ENCODE data around the gene BMP10.

BMP10 gene

GRCh38 chr2:68850524-68850923 is 20.7 kb downstream of the BMP10 start:
- DNase-seq (ENCODE audit: low read depth) = no peak

- DNase-seq (ENCODE audit: low read depth) = no peak
These were observed 21.6 kb downstream of the BMP10 start for GRCh38 chr2:68849579-68850030.

- no peak for DNase-seq (ENCODE audit: low read depth)
These were observed 23.4 kb downstream of the BMP10 start for GRCh38 chr2:68847751-68848150.

- DNase-seq (ENCODE audit: low read depth) = no peak
These were observed 25.1 kb downstream of the BMP10 start for GRCh38 chr2:68846091-68846490.

GRCh38 chr2:68845043-68845442 is 26.2 kb downstream of the BMP10 start:
- DNase-seq (ENCODE audit: low read depth) = no peak

GRCh38 chr2:68839260-68839833 is 31.9 kb downstream of the BMP10 start:
- DNase-seq (ENCODE audit: low read depth) = no peak

- DNase-seq (ENCODE audit: low read depth) = no peak
These were observed 32.6 kb downstream of the BMP10 start for GRCh38 chr2:68838641-68839040.

- DNase-seq (ENCODE audit: low read depth) = no peak
These were observed 33.3 kb downstream of the BMP10 start for GRCh38 chr2:68837861-68838341.

- peak; percentile 35 for DNase-seq (ENCODE audit: low read depth)
These were observed 33.9 kb downstream of the BMP10 start for GRCh38 chr2:68837164-68837860.

- DNase-seq (ENCODE audit: low read depth) = no peak
These were observed 35.6 kb downstream of the BMP10 start for GRCh38 chr2:68835621-68836020.

GRCh38 chr2:68834737-68835376 is 36.3 kb downstream of the BMP10 start:
- DNase-seq (ENCODE audit: low read depth) = no peak

GRCh38 chr2:68833162-68833561 is 38.0 kb downstream of the BMP10 start:
- DNase-seq (ENCODE audit: low read depth) = no peak

- peak; percentile 8 for DNase-seq (ENCODE audit: low read depth)
These were observed 38.8 kb downstream of the BMP10 start for GRCh38 chr2:68832233-68832869.

GRCh38 chr2:68831686-68832232 is 39.4 kb downstream of the BMP10 start:
- DNase-seq (ENCODE audit: low read depth) = no peak

- no peak for DNase-seq (ENCODE audit: low read depth)
These were observed 41.4 kb downstream of the BMP10 start for GRCh38 chr2:68829749-68830148.

GRCh38 chr2:68828887-68829708 is 42.1 kb downstream of the BMP10 start:
- peak; percentile 73 for DNase-seq (ENCODE audit: low read depth)

GRCh38 chr2:68827666-68828065 is 43.5 kb downstream of the BMP10 start:
- no peak for DNase-seq (ENCODE audit: low read depth)

GRCh38 chr2:68825866-68826265 is 45.3 kb downstream of the BMP10 start:
- DNase-seq (ENCODE audit: low read depth) = no peak

GRCh38 chr2:68824831-68825230 is 46.4 kb downstream of the BMP10 start:
- no peak for DNase-seq (ENCODE audit: low read depth)

GRCh38 chr2:68822207-68822872 is 48.9 kb downstream of the BMP10 start:
- no peak for DNase-seq (ENCODE audit: low read depth)

- DNase-seq (ENCODE audit: low read depth) = no peak
These were observed 51.6 kb downstream of the BMP10 start for GRCh38 chr2:68819556-68819955.
